GM12875 (cell line): ENCODE measurements around the gene CFAP54.

ENCODE experiments used
- H3K4me3 ChIP-seq: one replicate; pipeline ENCODE4 v1.5.1; 2011; ENCODE audit warnings: low read depth, low read length, control low read depth
- TF ChIP-seq, protein P1 (sequence below): IDR thresholded peaks from 2 replicates; pipeline ENCODE4 v1.5.1; 2011; ENCODE audit warnings: low read depth, mild to moderate bottlenecking, control low read depth, inconsistent platforms, low read length, moderate library complexity, borderline replicate concordance; ENCODE audit not compliant: insufficient read depth

The CFAP54 gene

DNA sequence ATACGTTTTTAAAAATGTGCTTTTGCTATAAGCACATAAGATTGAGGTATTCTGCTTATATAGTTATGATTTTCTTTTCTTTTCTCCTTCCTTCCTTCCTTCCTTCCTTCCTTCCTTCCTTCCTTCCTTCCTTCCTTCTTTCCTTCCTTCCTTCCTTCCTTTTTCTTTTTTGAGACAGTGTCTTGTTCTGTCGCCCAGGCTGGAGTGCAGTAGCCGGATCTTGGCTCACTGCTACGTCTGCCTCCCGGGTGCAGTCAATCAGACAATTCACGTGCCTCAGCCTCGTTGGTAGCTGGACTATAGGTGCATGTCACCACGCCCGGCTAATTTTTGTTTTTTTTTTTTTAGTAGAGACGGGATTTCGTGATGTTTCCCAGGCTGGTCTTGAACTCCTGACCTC, 5.8 kb downstream of the CFAP54 start:
- no peak overlapping the region for H3K4me3 ChIP-seq
- TF ChIP-seq, protein P1, sequence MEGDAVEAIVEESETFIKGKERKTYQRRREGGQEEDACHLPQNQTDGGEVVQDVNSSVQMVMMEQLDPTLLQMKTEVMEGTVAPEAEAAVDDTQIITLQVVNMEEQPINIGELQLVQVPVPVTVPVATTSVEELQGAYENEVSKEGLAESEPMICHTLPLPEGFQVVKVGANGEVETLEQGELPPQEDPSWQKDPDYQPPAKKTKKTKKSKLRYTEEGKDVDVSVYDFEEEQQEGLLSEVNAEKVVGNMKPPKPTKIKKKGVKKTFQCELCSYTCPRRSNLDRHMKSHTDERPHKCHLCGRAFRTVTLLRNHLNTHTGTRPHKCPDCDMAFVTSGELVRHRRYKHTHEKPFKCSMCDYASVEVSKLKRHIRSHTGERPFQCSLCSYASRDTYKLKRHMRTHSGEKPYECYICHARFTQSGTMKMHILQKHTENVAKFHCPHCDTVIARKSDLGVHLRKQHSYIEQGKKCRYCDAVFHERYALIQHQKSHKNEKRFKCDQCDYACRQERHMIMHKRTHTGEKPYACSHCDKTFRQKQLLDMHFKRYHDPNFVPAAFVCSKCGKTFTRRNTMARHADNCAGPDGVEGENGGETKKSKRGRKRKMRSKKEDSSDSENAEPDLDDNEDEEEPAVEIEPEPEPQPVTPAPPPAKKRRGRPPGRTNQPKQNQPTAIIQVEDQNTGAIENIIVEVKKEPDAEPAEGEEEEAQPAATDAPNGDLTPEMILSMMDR, result no peak

DNA sequence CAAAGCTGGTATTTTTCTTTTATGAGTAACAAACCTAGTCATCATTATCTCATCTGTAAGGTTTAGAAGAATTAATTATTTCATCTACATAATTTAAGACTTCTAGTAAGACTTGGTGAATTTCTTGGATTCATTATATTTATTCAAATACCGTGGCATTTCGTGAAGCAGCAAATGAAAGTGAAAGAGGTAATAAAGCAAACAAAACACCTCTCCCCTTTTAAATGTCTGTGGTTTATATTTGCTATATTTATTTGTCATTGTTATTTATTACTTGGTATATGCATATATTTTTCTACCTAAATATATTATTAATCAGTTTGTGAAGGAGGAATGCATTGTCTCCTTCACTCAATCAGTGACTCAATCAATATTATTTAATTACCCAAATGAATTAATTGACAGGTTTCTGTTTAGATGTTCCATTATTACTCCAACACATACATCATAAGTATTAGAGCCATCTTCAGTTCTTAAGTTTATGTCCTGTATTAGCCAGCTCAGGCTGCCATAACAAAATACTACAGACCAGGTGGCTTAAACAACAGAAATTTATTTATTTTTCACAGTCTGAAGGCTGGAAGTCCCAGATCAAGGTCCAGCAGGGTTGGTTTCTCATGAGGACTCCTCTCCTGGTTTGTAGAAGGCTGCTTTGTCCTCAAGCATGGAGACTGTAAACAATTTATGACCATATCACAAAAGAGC, 6.6 kb downstream of the CFAP54 start:
- no peak overlapping the region for H3K4me3 ChIP-seq
- TF ChIP-seq, protein P1, result no peak

DNA sequence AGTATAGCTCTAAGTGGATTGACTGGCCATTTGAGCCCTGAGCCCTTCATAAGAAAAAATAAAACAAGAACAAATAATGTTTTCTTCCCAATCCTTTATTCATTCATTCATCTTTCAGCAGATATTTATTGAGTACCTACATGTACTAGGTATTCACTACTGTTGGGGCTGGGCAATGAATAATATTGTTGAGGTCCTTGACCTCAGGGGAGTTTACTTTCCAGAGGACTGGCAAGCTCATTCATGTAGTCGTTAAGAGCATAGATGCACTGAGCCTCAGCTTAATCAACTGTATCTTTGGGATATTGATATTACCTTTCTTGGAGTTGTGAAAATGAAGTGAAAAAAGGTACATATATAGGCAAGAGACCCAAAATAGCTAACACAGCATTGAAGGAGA, 7.6 kb downstream of the CFAP54 start:
- no peak overlapping the region for H3K4me3 ChIP-seq
- TF ChIP-seq, protein P1, result no peak

DNA sequence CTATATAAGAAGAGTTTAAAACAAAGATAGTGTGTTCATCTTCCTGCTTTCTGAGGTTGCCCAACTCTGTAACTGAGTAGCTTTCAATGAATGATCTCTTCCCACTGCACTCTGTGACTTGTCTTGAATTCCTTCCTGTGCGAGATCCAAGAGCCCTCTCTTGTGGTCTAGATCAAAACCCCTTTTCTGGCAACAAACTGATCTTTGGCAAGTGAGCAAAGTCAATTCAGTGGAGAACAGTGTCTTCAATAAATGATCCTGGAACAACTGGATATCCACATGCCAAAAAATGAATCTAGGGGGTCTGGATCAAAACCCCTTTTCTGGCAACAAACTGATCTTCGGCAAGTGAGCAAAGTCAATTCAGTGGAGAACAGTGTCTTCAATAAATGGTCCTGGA, 8.5 kb downstream of the CFAP54 start:
- TF ChIP-seq, protein P1, result no peak
- no peak overlapping the region for H3K4me3 ChIP-seq

DNA sequence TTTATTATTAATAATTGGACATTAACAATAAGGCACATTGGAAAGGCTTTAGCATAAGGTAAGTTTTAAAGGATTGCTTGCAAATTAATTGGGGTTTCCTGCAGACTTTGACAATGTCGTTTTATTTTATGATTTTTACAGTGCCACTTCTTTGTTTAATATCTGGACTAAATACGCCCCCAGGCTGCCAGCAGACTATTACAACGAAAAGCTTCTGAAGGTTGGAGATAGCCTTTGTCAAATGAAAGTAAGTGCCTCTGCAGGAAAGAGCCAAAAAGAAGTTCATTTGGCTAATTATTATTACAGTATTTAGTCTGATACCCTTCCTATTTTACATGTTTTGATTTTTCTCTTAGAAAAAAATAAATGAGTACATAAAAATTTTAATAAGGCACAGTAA, 11.3 kb downstream of the CFAP54 start:
- H3K4me3 ChIP-seq, result no peak overlapping the region
- TF ChIP-seq, protein P1, result no peak

DNA sequence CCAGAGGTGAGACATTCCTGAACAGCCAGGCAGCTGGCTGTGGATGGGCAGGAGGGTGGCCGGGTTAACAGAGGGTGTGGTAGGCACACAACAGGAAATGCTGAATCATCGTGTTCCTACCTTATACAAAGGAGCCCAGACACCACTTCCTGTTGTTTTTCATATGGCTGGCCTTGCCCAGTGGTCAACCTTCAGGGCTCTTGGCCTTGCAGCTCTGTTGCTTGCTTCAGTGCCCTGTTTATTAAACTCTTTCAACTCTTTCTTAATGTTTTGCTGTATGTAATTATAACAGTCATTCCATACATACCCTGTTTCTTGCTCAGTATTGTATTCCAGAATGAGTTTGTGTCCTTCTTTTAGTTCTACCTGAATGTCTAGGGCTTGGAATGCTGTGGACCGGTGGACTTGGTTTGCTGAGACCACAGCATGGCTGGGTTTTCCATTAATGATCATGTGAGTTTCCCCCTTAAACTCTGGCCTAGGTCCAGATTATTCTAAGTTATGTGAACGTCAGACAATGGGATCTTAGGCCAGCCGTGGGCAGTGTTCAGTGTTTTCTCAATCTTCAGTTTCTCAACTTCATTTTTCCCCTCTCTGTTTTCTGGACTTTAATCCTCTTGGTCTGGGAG, 11.9 kb downstream of the CFAP54 start:
- H3K4me3 ChIP-seq, result no peak overlapping the region
- TF ChIP-seq, protein P1, result no peak

DNA sequence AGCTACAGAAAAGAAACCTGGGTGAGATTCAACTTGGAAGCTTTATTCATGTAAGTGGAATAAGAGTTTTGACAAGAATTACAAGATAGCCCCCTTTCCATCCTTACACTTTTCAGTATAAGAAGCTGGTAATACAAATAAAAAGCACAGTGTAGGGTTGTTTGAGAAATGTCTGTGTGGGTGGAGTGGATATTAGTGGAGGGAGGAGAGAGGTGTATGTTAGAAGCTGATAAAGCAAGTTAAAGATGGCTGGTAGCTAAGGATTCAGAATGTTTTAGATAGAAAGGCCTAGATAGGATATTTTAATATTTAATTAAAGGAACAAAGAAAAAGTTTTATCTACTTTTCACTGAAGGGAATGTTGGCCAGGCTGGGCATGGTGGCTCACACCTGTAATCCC, 12.5 kb downstream of the CFAP54 start:
- no peak overlapping the region for H3K4me3 ChIP-seq
- TF ChIP-seq, protein P1, result no peak
